GM18505 (cell line): ENCODE measurements around the gene ERBB4.
"Not testable (repeated sequence)": the region's sequence is repeated elsewhere in the genome, so short reads cannot be mapped to it uniquely, and the experiment has no call there.

Source experiments
- ATAC-seq: cut with Tn5 transposase; IDR thresholded peaks from one replicate; pipeline ENCODE4 v1.9.1; 2021; ENCODE audit not compliant: unreplicated experiment
- POLR2A ChIP-seq: IDR thresholded peaks from 4 replicates; pipeline ENCODE4 v1.6.1; 2011; ENCODE audit warnings: borderline replicate concordance; ENCODE audit not compliant: insufficient read depth, insufficient read length; ENCODE audit errors: extremely low read depth

ERBB4 gene

DNA sequence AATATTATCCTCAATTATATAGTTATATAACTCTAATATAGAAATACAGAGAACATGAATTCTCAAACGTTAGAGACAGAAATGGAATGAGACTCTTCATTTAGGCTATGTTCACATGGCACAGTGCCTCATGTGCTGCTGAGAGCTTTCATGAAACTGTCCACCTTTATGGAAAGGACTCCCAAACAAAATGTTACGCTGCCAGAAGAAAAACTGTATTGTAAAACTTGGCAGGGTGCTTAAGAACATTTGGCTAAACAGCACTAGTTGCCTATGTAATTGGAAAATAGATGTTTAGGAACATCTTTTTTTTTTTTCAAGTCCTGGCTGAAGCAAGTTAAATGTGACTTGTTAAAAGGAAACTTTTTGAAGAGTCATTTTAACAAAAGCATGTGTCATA, 396.0 kb downstream of the ERBB4 start:
- no peak for TF ChIP-seq POLR2A
- ATAC-seq = no peak

- peak; percentile 48 for ATAC-seq
Observed at GRCh38 chr2:212141499-212141898, 397.1 kb downstream of the ERBB4 start.

GRCh38 chr2:212136216-212136795, 402.3 kb downstream of the ERBB4 start:
- ATAC-seq = no peak
- no peak for TF ChIP-seq POLR2A

More at GRCh38 chr2:212141499-212141898, 397.1 kb downstream of the ERBB4 start:
- TF ChIP-seq POLR2A = no peak

DNA sequence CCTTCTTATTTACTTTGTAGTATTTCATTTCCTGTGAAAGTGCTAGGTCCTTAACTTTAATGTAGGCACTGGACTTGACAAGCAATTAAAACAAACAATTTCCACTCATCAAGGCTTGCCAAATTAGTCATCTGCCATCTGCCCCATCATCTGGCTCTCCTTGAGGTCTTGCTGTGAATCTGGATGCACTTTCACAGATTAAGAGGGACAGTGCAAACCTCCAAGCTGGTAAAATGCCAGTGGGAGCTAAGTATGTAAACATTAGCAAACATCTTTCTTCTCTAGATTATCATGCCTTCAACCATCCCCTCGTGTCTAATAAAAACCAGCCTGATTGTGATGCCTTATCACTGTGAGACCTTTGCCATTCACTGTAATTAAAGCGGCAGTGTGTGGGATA, 402.9 kb downstream of the ERBB4 start:
- no peak for TF ChIP-seq POLR2A
- no peak for ATAC-seq

GRCh38 chr2:212133337-212133736, 405.3 kb downstream of the ERBB4 start:
- TF ChIP-seq POLR2A = no peak
- no peak for ATAC-seq

GRCh38 chr2:212124598-212124997, 414.0 kb downstream of the ERBB4 start:
- ATAC-seq = no peak
- TF ChIP-seq POLR2A = no peak

DNA sequence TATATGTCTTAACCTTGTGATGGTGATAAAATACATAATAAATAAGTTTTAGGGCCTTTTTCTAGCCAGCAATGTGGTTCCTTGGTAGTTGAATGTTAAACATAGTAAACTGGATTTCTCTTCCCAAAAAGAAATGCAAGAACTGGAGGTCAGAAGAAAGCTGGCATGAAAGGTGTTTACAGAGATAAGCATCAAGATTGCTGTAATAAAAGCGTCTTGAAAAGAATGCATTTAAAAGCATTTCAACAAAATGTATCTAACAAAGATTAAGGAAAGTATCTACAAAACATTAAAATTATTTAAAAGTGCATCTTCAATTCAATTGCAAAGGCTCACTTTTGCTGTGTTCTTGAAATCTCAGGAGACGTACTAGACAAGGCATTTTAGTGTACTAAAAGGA, 419.0 kb downstream of the ERBB4 start:
- no peak for ATAC-seq
- TF ChIP-seq POLR2A = no peak

DNA sequence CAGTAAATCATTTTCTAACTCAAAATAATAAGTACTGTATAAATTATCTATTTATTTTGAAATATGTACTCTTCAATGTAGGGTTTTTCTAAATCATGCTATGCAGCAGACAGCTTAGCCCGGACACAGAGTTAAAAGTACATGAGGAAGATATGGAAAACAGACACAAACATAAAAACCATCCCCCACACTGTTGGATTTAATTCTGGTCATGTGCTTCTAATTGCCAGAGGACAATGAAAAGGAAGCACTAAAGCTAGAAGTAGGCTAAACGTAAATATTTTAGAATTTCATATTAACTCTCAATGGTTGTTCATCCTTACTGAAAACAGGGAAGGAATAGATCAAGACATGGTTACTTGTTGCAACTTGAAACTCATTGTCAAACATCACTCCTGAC, 420.7 kb downstream of the ERBB4 start:
- ATAC-seq = no peak
- no peak for TF ChIP-seq POLR2A

GRCh38 chr2:212114489-212114888, 424.1 kb downstream of the ERBB4 start:
- TF ChIP-seq POLR2A = no peak
- ATAC-seq = no peak

DNA sequence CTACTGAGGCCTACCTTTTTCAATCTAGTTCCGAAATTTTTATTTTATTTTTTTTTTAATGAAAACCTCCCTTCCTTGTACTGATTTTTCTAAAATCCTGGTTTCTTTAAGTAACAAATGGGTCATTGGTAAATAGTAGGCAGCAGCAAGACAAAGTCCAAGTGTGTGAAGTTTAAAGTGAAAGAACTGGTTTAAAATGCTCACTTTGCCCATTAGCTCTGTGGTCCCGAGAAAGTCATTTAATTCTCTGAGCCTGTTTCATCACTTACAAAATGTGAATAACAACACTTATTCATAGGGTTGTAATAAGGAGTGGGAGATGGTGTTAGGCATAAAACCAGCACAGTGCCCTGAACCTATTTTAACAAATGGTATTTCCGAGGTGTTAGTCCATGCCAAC, 426.2 kb downstream of the ERBB4 start:
- TF ChIP-seq POLR2A = no peak
- ATAC-seq = no peak

DNA sequence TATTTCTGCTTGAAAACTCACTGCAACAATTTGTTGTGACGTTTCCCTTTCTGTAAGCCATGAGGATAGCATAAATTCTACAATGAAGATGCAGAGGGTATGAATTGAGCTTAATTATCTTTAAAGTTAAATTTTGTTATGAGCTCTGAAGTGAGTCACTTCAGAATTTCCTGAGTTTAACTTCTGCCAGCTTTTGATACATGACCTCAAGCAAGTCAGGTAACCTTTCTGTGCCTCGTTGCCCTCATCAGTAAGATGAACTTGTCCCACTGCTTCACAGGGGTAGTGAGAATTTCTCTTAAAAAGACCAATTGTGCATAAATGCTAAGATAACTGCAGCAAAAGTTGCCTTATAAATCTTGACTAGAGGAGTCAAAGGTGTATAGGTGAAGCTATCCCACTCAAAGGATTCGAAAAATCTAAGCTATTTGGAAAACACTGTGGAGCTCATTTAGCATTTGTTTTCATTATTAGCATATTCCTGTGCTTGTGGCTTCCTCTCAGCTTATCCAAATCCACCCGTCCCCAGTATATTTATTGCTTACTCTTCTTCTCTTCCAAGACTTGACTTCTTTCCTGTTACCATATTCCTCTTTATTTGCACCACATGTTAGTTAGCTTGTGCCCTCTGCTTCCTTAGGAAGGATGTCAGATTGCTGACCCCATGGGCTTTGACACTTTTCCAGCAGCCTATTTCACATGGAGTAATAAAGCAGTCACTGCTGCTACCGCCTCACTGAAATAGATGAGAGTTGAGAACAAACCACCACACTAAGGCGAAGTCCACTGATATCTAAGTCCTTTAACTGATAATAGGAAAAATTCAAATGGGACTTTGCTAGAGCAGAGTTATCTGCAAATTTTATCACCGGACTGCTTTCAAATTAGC, 428.6 kb downstream of the ERBB4 start:
- no peak for TF ChIP-seq POLR2A
- ATAC-seq = no peak

GRCh38 chr2:212109217-212109616, 429.4 kb downstream of the ERBB4 start:
- no peak for TF ChIP-seq POLR2A
- ATAC-seq = no peak

DNA sequence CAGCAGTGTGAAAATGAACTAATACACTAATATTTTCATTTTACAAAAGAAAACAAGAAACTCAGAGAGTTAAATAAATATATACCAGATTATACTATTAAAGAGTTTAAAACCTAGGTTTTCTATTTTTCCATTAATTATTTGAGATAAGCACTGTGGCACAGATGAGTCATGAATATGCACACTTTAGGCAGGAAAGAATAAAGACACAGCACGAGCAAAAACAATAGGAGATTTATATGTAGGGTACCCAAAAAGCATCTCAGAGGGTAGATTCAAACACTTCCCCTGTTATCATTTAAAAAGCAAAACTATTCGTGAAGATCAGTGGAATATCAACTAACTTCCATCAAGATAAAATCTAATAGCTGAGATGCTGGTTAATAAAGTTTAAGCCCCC, 430.6 kb downstream of the ERBB4 start:
- no peak for TF ChIP-seq POLR2A
- ATAC-seq = no peak

DNA sequence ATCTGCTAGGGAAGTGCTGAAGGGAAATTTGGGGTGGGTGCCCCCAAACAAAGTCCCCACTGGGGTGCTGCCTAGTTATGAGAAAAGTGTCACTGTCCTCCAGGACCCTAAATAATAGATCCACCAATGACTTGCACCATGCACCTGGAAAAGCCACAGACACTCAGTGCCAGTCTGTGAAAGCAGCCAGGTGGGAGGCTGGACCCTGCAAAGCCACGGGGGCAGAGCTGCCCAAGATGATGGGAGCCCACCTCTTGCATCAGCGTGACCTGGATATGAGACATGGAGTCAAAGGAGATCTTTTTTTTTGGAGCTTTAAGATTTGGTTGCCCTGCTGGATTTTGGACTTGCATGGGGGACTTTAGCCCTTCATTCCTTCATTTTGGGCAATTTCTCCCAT, 431.6 kb downstream of the ERBB4 start:
- ATAC-seq = no peak
- no peak for TF ChIP-seq POLR2A

GRCh38 chr2:212106536-212106935, 432.1 kb downstream of the ERBB4 start:
- not testable (repeated sequence) for ATAC-seq
